OCI-LY7 (cell line): ENCODE data around the gene TMEM61.

Source experiments
- EZH2phosphoT487 ChIP-seq: fragments of 200-600 bp; sonication (generic); IDR thresholded peaks from 2 replicates; pipeline ENCODE4 v1.6.1; 2018; ENCODE audit warnings: low read depth, borderline replicate concordance, mild to moderate bottlenecking, mixed run types, antibody characterized with exemption, low read length, moderate library complexity, mixed read lengths
- TF ChIP-seq, protein P1 (sequence below): fragments of 200-600 bp; sonication (generic); conservative IDR thresholded peaks from 2 replicates; pipeline ENCODE4 v1.5.1; 2014; ENCODE audit warnings: mild to moderate bottlenecking, antibody characterized with exemption, low read length, moderate library complexity, mixed read lengths

DNA sequence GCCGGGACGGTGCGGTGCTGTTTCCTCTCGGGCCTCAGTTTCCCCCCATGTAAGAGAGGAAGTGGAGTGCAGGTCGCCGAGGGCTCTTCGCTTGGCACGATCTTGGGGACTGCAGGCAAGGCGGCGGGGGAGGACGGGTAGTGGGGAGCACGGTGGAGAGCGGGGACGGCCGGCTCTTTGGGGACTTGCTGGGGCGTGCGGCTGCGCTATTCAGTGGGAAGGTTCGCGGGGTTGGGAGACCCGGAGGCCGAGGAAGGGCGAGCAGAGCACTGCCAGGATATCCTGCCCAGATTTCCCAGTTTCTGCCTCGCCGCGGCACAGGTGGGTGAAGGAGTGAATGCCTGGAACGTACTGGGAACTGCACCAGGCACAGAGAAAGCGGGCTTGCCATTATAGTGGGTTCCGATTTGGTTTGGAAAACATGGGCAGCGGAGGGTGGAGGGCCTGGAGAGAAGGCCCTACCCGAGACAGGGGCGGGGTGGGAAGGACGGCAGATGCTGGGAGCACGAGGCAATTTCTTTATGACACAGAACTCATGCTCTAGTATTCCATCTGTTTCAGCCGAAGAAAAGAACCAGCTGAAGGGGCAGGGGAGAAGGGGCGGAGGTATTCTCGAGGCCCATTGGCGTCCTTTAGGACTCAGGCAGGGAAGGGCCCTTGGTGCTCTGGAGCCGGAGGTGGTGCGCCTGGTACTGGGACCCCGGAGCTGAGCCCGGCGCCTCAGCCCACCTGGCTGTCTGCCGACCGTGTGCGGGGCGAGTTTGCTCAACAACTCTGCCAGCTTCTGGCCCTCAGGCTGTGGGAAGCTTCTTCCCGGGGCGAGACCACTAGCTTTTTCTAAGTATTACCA is 59.9 kb downstream of the TMEM61 start:
- TF ChIP-seq, protein P1, sequence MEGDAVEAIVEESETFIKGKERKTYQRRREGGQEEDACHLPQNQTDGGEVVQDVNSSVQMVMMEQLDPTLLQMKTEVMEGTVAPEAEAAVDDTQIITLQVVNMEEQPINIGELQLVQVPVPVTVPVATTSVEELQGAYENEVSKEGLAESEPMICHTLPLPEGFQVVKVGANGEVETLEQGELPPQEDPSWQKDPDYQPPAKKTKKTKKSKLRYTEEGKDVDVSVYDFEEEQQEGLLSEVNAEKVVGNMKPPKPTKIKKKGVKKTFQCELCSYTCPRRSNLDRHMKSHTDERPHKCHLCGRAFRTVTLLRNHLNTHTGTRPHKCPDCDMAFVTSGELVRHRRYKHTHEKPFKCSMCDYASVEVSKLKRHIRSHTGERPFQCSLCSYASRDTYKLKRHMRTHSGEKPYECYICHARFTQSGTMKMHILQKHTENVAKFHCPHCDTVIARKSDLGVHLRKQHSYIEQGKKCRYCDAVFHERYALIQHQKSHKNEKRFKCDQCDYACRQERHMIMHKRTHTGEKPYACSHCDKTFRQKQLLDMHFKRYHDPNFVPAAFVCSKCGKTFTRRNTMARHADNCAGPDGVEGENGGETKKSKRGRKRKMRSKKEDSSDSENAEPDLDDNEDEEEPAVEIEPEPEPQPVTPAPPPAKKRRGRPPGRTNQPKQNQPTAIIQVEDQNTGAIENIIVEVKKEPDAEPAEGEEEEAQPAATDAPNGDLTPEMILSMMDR, result no peak
- TF ChIP-seq EZH2phosphoT487, result no peak
